HEK293T (cell line): ENCODE results near the gene CDK5R1.

Experiments used
- ELF4 ChIP-seq: fragments of 450-650 bp; IDR thresholded peaks from 2 replicates; pipeline ENCODE4 v1.6.1; 2017; ENCODE audit warnings: antibody characterized with exemption
- FOXM1 ChIP-seq: fragments of 450-650 bp; IDR thresholded peaks from 2 replicates; pipeline ENCODE4 v1.6.1; 2017; ENCODE audit warnings: mild to moderate bottlenecking, borderline replicate concordance
- L3MBTL2 ChIP-seq: fragments of 450-650 bp; conservative IDR thresholded peaks from 2 replicates; pipeline ENCODE4 v1.6.1; 2016; ENCODE audit warnings: mild to moderate bottlenecking
- NFRKB ChIP-seq: fragments of 450-650 bp; IDR thresholded peaks from 2 replicates; pipeline ENCODE4 v1.6.1; 2016; ENCODE audit warnings: mild to moderate bottlenecking, moderate library complexity
- PKNOX1 ChIP-seq: fragments of 450-650 bp; IDR thresholded peaks from 2 replicates; pipeline ENCODE4 v1.6.1; 2016
- SUZ12 ChIP-seq: fragments of 450-650 bp; IDR thresholded peaks from 2 replicates; pipeline ENCODE4 v1.6.1; 2016; ENCODE audit warnings: mild to moderate bottlenecking

GRCh38 chr17:32514606-32515005 is 27.8 kb downstream of the CDK5R1 start:
- TF ChIP-seq L3MBTL2 (no peak), SUZ12 (no peak), FOXM1 (no peak), ELF4 (no peak), PKNOX1 (no peak), NFRKB (no peak)
